Panc1 (cell line): ENCODE results near the gene PTPDC1. TPM values are rescaled to one million over a fixed set of nuclear protein-coding genes. Genes with fewer than 3 reads are reported as not detected.

Experiments
- ATAC-seq: fragments of 200-7000 bp; cut with Tn5 transposase; 2 replicates; pipeline ENCODE4 v1.9.1; 2020; ENCODE audit warnings: mild to moderate bottlenecking, moderate library complexity
- BruUV-seq: library from RNA; stranded (reverse); fragments of 400-500 nt; replicated peaks from 2 replicates; lab custom pipeline; 2021; lab: Mats Ljungman, UMichigan
- CTCF ChIA-PET: fragments of 300-600 bp; sonication (Branson Sonifier 250); formaldehyde crosslinking; loops from one replicate; lab custom pipeline; 2022; ENCODE audit warnings: antibody characterized with exemption; lab: Charles Lee
- POLR2A ChIA-PET: fragments of 300-600 bp; sonication (Branson Sonifier 250); formaldehyde crosslinking; loops from one replicate; lab custom pipeline; 2022; ENCODE audit warnings: antibody characterized with exemption; lab: Charles Lee
- DNase-seq: peaks from one replicate; pipeline ENCODE4 v3.0.0-alpha.2; 2010; ENCODE audit warnings: low read depth, low spot score
- H3K27ac ChIP-seq: 2 replicates; pipeline ENCODE4 v1.5.1; 2011; ENCODE audit warnings: mild to moderate bottlenecking, low read length, inconsistent platforms
- H3K27me3 ChIP-seq: fragments of 200-500 bp; sonication (Bioruptor generic); 2 replicates; pipeline ENCODE4 v1.6.0; 2014; ENCODE audit warnings: low read length, inconsistent platforms; ENCODE audit not compliant: control insufficient read depth, insufficient read depth
- H3K36me3 ChIP-seq: fragments of 200-500 bp; sonication (Bioruptor generic); 2 replicates; pipeline ENCODE4 v1.5.1; 2014; ENCODE audit warnings: inconsistent platforms, mild to moderate bottlenecking, low read length, moderate library complexity; ENCODE audit not compliant: control insufficient read depth, insufficient read depth
- H3K4me1 ChIP-seq: 2 replicates; pipeline ENCODE4 v1.5.1; 2011; ENCODE audit warnings: inconsistent platforms, mild to moderate bottlenecking, low read length, moderate library complexity; ENCODE audit not compliant: control insufficient read depth, insufficient read depth
- H3K4me3 ChIP-seq, 2 experiments: 2 replicates each; pipeline ENCODE4 v1.5.1; 2011 to 2012; ENCODE audit warnings: low read depth in 2 of 2, low read length in 2 of 2, mild to moderate bottlenecking in 2 of 2, inconsistent platforms in 1 of 2, moderate library complexity in 1 of 2
- H3K9me3 ChIP-seq: fragments of 200-500 bp; sonication (Bioruptor generic); 2 replicates; pipeline ENCODE4 v1.5.1; 2014; ENCODE audit warnings: low read depth, mild to moderate bottlenecking, inconsistent platforms, low read length, moderate library complexity; ENCODE audit not compliant: control insufficient read depth, insufficient read depth
- CTCF ChIP-seq: fragments of 450-650 bp; IDR thresholded peaks from 2 replicates; pipeline ENCODE4 v1.5.1; 2017; ENCODE audit warnings: mild to moderate bottlenecking
- POLR2AphosphoS5 ChIP-seq: IDR thresholded peaks from 2 replicates; pipeline ENCODE4 v1.6.1; 2012; ENCODE audit warnings: mild to moderate bottlenecking, low read depth, low read length, moderate library complexity
- REST ChIP-seq, 2 experiments: IDR thresholded peaks; 2 replicates each; pipeline ENCODE4 v1.6.1; 2011 to 2012; ENCODE audit warnings: low read depth in 2 of 2, control low read depth in 1 of 2, low read length in 1 of 2, mild to moderate bottlenecking in 1 of 2, moderate library complexity in 1 of 2; ENCODE audit not compliant: insufficient read depth in 1 of 2
- SIN3A ChIP-seq: IDR thresholded peaks from 2 replicates; pipeline ENCODE4 v1.6.1; 2012; ENCODE audit warnings: low read depth, mild to moderate bottlenecking, low read length, moderate library complexity, borderline replicate concordance; ENCODE audit not compliant: insufficient read depth
- TCF7L2 ChIP-seq: IDR thresholded peaks from 2 replicates; pipeline ENCODE4 v1.6.1; 2011; ENCODE audit warnings: mild to moderate bottlenecking, low read depth, low read length, inconsistent platforms
- in situ Hi-C: cut with HindIII; loops from 2 replicates; pipeline ENCODE4 v1.10.0; 2016; ENCODE audit warnings: low sequenced_read_pairs, low pct_unique_long_range_greater_than_20kb
- intact Hi-C: fragments of 100-400 bp; cut with micrococcal nuclease; formaldehyde crosslinking; loops from one replicate; pipeline ENCODE4 v1.10.0; 2022; ENCODE audit not compliant: unreplicated experiment
- total RNA-seq: library from RNA; stranded (reverse); gene quantifications from one replicate; pipeline ENCODE4 v1.2.1, GENCODE V29; 2021; ENCODE audit not compliant: unreplicated experiment

The PTPDC1 gene
- total RNA-seq, 1 experiment from 2014 or later, result 10.6 TPM

GRCh38 chr9:94039786-94040185 is 44.5 kb upstream of the PTPDC1 start:
- in situ Hi-C loops, result no loop called here
- H3K36me3 ChIP-seq, result no peaks in the 10 kb centered on the region
- CTCF ChIA-PET, result interaction anchor here (0.6 kb wide), 1 partner anchor 213 kb away, joined by 4 read pairs; no protein-coding TSS in a partner anchor

GRCh38 chr9:94042516-94043360 is 41.5 kb upstream of the PTPDC1 start:
- POLR2A ChIA-PET, result no interaction called here
- no peaks in the 10 kb centered on the region for H3K4me1 ChIP-seq
- H3K27ac ChIP-seq, result no peak overlapping the region
- TF ChIP-seq REST (IDR thresholded peaks at IDR 0.05; ENCODE audit: insufficient read depth in 1 of 2, low read depth in 2 of 2, low read length in 1 of 2), result no peak
- TF ChIP-seq SIN3A, result no peak
- no peak for TF ChIP-seq CTCF
- no peak for TF ChIP-seq POLR2AphosphoS5
- no peak for TF ChIP-seq TCF7L2
- CTCF ChIA-PET, result no interaction called here
- H3K27me3 ChIP-seq, result no peaks in the 10 kb centered on the region
- ATAC-seq, result no peak
- no peak for DNase-seq
- BruUV-seq, result no TSS peak
- no peaks in the 10 kb centered on the region for H3K36me3 ChIP-seq
- intact Hi-C loops, result no loop called here
- in situ Hi-C loops, result no loop called here
- no peaks in the 10 kb centered on the region for H3K9me3 ChIP-seq
- no peak overlapping the region for H3K4me3 ChIP-seq

More at GRCh38 chr9:94039786-94040185, 44.5 kb upstream of the PTPDC1 start:
- intact Hi-C loops, result no loop called here
- DNase-seq, result no peak
- no peak for ATAC-seq
- no TSS peak for BruUV-seq
- Histone ChIP-seq H3K4me1 (no peaks in the 10 kb centered on the region), H3K4me3 (no peak overlapping the region), H3K27me3 (no peaks in the 10 kb centered on the region), H3K9me3 (no peaks in the 10 kb centered on the region), H3K27ac (no peak overlapping the region)
- POLR2A ChIA-PET, result no interaction called here
- no peak for TF ChIP-seq SIN3A
- no peak for TF ChIP-seq TCF7L2
- no peak for TF ChIP-seq CTCF
- no peak for TF ChIP-seq REST (IDR thresholded peaks at IDR 0.05; ENCODE audit: insufficient read depth in 1 of 2, low read depth in 2 of 2, low read length in 1 of 2)
- TF ChIP-seq POLR2AphosphoS5, result no peak
